Retinal pigment epithelial cell (primary cell): ENCODE measurements around the gene CUL3.
"Not testable (repeated sequence)": the region's sequence is repeated elsewhere in the genome, so short reads cannot be mapped to it uniquely, and the experiment has no call there.

Experiments used
- DNase-seq: peaks from one replicate; pipeline ENCODE4 v3.0.0-alpha.2; 2010; ENCODE audit warnings: low read depth
- H3K4me3 ChIP-seq: 2 replicates; pipeline ENCODE4 v1.5.1; 2011; ENCODE audit warnings: mild to moderate bottlenecking, low read length, control low read depth, moderate library complexity
- CTCF ChIP-seq: conservative IDR thresholded peaks from 2 replicates; pipeline ENCODE4 v1.5.1; 2011; ENCODE audit warnings: low read depth, low read length, control low read depth, inconsistent platforms

The CUL3 gene

GRCh38 chr2:224524657-224525056, 60.5 kb downstream of the CUL3 start:
- no peak overlapping the region for H3K4me3 ChIP-seq
- TF ChIP-seq CTCF: no peak
- DNase-seq: no peak

- no peak overlapping the region for H3K4me3 ChIP-seq
- TF ChIP-seq CTCF: no peak
- DNase-seq: no peak
Measured at GRCh38 chr2:224523626-224524577, 61.3 kb downstream of the CUL3 start.

GRCh38 chr2:224522483-224522882, 62.7 kb downstream of the CUL3 start:
- H3K4me3 ChIP-seq, DNase-seq: not testable (repeated sequence)

- DNase-seq: no peak
- no peak for TF ChIP-seq CTCF
- H3K4me3 ChIP-seq: no peak overlapping the region
Measured at GRCh38 chr2:224520064-224520463, 65.1 kb downstream of the CUL3 start.

GRCh38 chr2:224518806-224519580, 66.2 kb downstream of the CUL3 start:
- no peak overlapping the region for H3K4me3 ChIP-seq
- DNase-seq: no peak
- no peak for TF ChIP-seq CTCF

- no peak overlapping the region for H3K4me3 ChIP-seq
- no peak for DNase-seq
Measured at GRCh38 chr2:224517963-224518362, 67.2 kb downstream of the CUL3 start.

GRCh38 chr2:224516393-224516792, 68.8 kb downstream of the CUL3 start:
- H3K4me3 ChIP-seq, DNase-seq: not testable (repeated sequence)

More at GRCh38 chr2:224517963-224518362, 67.2 kb downstream of the CUL3 start:
- TF ChIP-seq CTCF: no peak

GRCh38 chr2:224513991-224514390, 71.2 kb downstream of the CUL3 start:
- H3K4me3 ChIP-seq: no peak overlapping the region
- DNase-seq: no peak
- no peak for TF ChIP-seq CTCF
